Sigmoid colon (tissue), 4 donors: Measurements from ENCODE around the gene SRGAP1.

Experiments
- CTCF ChIP-seq, 4 experiments: fragments of 450-650 bp in 3 of 4; fragments of 200-600 bp in 1 of 4; IDR thresholded peaks; one replicate each; pipeline ENCODE4 v1.5.1; 2016 to 2019; ENCODE audit warnings: antibody characterized with exemption in 4 of 4, mild to moderate bottlenecking in 3 of 4, moderate library complexity in 2 of 4
- EP300 ChIP-seq, 4 donors: sonication (generic); formaldehyde crosslinking; IDR thresholded peaks; one replicate each; pipeline ENCODE4 v1.6.1; 2017; ENCODE audit warnings: antibody characterized with exemption in 4 of 4
- POLR2AphosphoS5 ChIP-seq, 4 donors: sonication (generic); formaldehyde crosslinking; IDR thresholded peaks; one replicate each; pipeline ENCODE4 v1.6.1; 2017; ENCODE audit warnings: antibody characterized with exemption in 4 of 4

GRCh38 chr12:63949902-63950301 lies 105.4 kb downstream of the SRGAP1 start:
- TF ChIP-seq EP300 (IDR thresholded peaks at IDR 0.05), result no peak
- no peak for TF ChIP-seq CTCF (IDR thresholded peaks at IDR 0.05)
- TF ChIP-seq POLR2AphosphoS5 (IDR thresholded peaks at IDR 0.05), result no peak
